Measurements from ENCODE around the gene SORBS1.

The SORBS1 gene

GRCh38 chr10:95530029-95530428 lies 31.1 kb downstream of the SORBS1 start:
- H3K27me3 ChIP-seq (ENCODE audit: insufficient read depth, poor library complexity, severe bottlenecking), result no peaks in the 10 kb centered on the region
- H3K4me3 ChIP-seq (replicated peaks; ENCODE audit: insufficient read depth, low read length), result no peak overlapping the region
- no peak for DNase-seq (ENCODE audit: low read depth in 1 of 2, low spot score in 1 of 2)
- no peak overlapping the region for H3K27ac ChIP-seq (replicated peaks)
- TF ChIP-seq GABPA (IDR thresholded peaks at IDR 0.05; ENCODE audit: low read depth) (no peak), REST (IDR thresholded peaks at IDR 0.05; ENCODE audit: insufficient replicate concordance, low read depth) (no peak), CTCF (IDR thresholded peaks at IDR 0.05; ENCODE audit: insufficient read depth, low read length) (no peak), SPI1 (IDR thresholded peaks at IDR 0.05; ENCODE audit: borderline replicate concordance, low read depth) (no peak), POLR2AphosphoS5 (IDR thresholded peaks at IDR 0.05; ENCODE audit: low read depth) (no peak)

- TF ChIP-seq CTCF (IDR thresholded peaks at IDR 0.05; ENCODE audit: insufficient read depth, low read length) (no peak), POLR2AphosphoS5 (IDR thresholded peaks at IDR 0.05; ENCODE audit: low read depth) (no peak), SPI1 (IDR thresholded peaks at IDR 0.05; ENCODE audit: borderline replicate concordance, low read depth) (no peak), GABPA (IDR thresholded peaks at IDR 0.05; ENCODE audit: low read depth) (no peak), REST (IDR thresholded peaks at IDR 0.05; ENCODE audit: insufficient replicate concordance, low read depth) (no peak)
- no peaks in the 10 kb centered on the region for H3K27me3 ChIP-seq (ENCODE audit: insufficient read depth, poor library complexity, severe bottlenecking)
- no peak for DNase-seq (ENCODE audit: low read depth in 1 of 2, low spot score in 1 of 2)
- H3K27ac ChIP-seq (replicated peaks), result no peak overlapping the region
- H3K4me3 ChIP-seq (replicated peaks; ENCODE audit: insufficient read depth, low read length), result no peak overlapping the region
Observed at GRCh38 chr10:95526044-95526443, 35.1 kb downstream of the SORBS1 start.

GRCh38 chr10:95525033-95525418 lies 36.1 kb downstream of the SORBS1 start:
- no peak for DNase-seq (ENCODE audit: low read depth in 1 of 2, low spot score in 1 of 2)
- H3K27ac ChIP-seq (replicated peaks), result no peak overlapping the region
- TF ChIP-seq REST (IDR thresholded peaks at IDR 0.05; ENCODE audit: insufficient replicate concordance, low read depth) (no peak), GABPA (IDR thresholded peaks at IDR 0.05; ENCODE audit: low read depth) (no peak), CTCF (IDR thresholded peaks at IDR 0.05; ENCODE audit: insufficient read depth, low read length) (no peak), SPI1 (IDR thresholded peaks at IDR 0.05; ENCODE audit: borderline replicate concordance, low read depth) (no peak), POLR2AphosphoS5 (IDR thresholded peaks at IDR 0.05; ENCODE audit: low read depth) (no peak)

More at GRCh38 chr10:95525033-95525418, 36.1 kb downstream of the SORBS1 start:
- H3K27me3 ChIP-seq (ENCODE audit: insufficient read depth, poor library complexity, severe bottlenecking), result no peaks in the 10 kb centered on the region
- H3K4me3 ChIP-seq (replicated peaks; ENCODE audit: insufficient read depth, low read length), result no peak overlapping the region
